ENCODE data around the gene CDK8. TPM values are rescaled to one million over a fixed set of nuclear protein-coding genes. Genes with fewer than 3 reads are reported as not detected.

Gene CDK8
- total and polyA plus RNA-seq, 10 of the 15 experiments (the other 5 are each of a cell fraction or from before 2014, with no cell fraction given) = 8.6 to 23.5 (median 12.5) TPM

DNA sequence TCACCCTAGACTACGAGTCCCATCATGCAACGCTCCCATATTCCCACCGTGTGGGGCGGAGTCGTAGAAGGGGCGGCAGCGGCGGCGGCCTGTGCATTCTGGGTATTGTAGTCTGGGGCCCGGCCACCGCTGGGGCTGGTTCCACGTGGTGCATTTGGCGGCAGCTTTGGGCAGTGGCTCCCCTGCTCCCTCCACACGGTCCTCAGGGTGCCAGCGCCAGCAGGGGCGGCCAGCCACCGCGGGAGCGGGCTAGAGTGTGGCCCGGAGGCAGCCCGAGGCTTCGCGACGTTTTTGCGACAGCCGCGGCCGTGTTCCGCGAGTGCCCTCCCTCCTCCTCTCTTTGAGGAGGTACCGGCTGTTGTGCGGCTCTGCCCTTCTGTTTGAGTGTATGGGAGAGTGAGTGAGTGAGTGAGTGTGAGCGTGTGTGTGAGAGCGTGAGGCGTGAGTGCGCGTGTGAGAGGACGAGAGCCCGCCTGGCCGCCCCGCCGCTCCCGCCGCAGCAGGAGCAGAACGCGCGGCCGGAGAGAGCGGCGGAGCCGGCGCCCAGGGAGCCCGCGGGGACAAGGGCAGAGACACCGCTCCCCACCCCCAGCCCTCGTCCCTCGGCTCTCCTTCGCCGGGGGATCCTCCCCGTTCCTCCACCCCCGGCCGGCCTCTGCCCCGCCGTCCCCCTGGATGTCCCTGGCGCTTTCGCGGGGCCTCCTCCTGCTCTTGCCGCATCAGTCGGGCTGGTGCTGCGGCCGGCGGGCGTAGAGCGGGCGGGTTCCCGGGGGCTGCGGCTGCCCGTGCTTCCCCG is at the start of gene CDK8 (continued):
- TF ChIP-seq EZH2 (IDR thresholded peaks at IDR 0.05; ENCODE audit: borderline replicate concordance, control insufficient read depth, low read depth, low read length) (no peak), ATF7 (IDR thresholded peaks at IDR 0.05; ENCODE audit: low read depth) (no peak), ZSCAN29 (IDR thresholded peaks at IDR 0.05) (no peak), TAF1 (IDR thresholded peaks at IDR 0.05; ENCODE audit: borderline replicate concordance, low read depth, low read length) (peak; percentile 77), SIX5 (IDR thresholded peaks at IDR 0.05; ENCODE audit: low read depth, low read length, severe bottlenecking) (peak; percentile 95), MEF2B (IDR thresholded peaks at IDR 0.05; ENCODE audit: partially characterized antibody, poor library complexity, severe bottlenecking) (no peak), SUZ12 (IDR thresholded peaks at IDR 0.05; ENCODE audit: unreplicated experiment) (no peak), CHD1 (IDR thresholded peaks at IDR 0.05; ENCODE audit: low read depth, low read length) (no peak), EGR1 (IDR thresholded peaks at IDR 0.05; ENCODE audit: borderline replicate concordance in 1 of 2, low read depth in 2 of 2, low read length in 2 of 2) (no peak), HCFC1 (IDR thresholded peaks at IDR 0.05; ENCODE audit: low read length) (peak; percentile 96), RCOR1 (conservative IDR thresholded peaks at IDR 0.05; ENCODE audit: low read depth, low read length) (no peak)
- TF ChIP-seq, protein P1, sequence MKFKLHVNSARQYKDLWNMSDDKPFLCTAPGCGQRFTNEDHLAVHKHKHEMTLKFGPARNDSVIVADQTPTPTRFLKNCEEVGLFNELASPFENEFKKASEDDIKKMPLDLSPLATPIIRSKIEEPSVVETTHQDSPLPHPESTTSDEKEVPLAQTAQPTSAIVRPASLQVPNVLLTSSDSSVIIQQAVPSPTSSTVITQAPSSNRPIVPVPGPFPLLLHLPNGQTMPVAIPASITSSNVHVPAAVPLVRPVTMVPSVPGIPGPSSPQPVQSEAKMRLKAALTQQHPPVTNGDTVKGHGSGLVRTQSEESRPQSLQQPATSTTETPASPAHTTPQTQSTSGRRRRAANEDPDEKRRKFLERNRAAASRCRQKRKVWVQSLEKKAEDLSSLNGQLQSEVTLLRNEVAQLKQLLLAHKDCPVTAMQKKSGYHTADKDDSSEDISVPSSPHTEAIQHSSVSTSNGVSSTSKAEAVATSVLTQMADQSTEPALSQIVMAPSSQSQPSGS (IDR thresholded peaks at IDR 0.05; ENCODE audit: low read length) = no peak
- TF ChIP-seq, protein P2, sequence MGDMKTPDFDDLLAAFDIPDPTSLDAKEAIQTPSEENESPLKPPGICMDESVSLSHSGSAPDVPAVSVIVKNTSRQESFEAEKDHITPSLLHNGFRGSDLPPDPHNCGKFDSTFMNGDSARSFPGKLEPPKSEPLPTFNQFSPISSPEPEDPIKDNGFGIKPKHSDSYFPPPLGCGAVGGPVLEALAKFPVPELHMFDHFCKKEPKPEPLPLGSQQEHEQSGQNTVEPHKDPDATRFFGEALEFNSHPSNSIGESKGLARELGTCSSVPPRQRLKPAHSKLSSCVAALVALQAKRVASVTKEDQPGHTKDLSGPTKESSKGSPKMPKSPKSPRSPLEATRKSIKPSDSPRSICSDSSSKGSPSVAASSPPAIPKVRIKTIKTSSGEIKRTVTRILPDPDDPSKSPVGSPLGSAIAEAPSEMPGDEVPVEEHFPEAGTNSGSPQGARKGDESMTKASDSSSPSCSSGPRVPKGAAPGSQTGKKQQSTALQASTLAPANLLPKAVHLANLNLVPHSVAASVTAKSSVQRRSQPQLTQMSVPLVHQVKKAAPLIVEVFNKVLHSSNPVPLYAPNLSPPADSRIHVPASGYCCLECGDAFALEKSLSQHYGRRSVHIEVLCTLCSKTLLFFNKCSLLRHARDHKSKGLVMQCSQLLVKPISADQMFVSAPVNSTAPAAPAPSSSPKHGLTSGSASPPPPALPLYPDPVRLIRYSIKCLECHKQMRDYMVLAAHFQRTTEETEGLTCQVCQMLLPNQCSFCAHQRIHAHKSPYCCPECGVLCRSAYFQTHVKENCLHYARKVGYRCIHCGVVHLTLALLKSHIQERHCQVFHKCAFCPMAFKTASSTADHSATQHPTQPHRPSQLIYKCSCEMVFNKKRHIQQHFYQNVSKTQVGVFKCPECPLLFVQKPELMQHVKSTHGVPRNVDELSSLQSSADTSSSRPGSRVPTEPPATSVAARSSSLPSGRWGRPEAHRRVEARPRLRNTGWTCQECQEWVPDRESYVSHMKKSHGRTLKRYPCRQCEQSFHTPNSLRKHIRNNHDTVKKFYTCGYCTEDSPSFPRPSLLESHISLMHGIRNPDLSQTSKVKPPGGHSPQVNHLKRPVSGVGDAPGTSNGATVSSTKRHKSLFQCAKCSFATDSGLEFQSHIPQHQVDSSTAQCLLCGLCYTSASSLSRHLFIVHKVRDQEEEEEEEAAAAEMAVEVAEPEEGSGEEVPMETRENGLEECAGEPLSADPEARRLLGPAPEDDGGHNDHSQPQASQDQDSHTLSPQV (IDR thresholded peaks at IDR 0.05) = no peak
- TF ChIP-seq, protein P3, sequence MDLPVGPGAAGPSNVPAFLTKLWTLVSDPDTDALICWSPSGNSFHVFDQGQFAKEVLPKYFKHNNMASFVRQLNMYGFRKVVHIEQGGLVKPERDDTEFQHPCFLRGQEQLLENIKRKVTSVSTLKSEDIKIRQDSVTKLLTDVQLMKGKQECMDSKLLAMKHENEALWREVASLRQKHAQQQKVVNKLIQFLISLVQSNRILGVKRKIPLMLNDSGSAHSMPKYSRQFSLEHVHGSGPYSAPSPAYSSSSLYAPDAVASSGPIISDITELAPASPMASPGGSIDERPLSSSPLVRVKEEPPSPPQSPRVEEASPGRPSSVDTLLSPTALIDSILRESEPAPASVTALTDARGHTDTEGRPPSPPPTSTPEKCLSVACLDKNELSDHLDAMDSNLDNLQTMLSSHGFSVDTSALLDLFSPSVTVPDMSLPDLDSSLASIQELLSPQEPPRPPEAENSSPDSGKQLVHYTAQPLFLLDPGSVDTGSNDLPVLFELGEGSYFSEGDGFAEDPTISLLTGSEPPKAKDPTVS (IDR thresholded peaks at IDR 0.05; ENCODE audit: low read depth, low read length) = peak; percentile 86; the same call in 1 of the 2 replicates
- TF ChIP-seq, protein P4, sequence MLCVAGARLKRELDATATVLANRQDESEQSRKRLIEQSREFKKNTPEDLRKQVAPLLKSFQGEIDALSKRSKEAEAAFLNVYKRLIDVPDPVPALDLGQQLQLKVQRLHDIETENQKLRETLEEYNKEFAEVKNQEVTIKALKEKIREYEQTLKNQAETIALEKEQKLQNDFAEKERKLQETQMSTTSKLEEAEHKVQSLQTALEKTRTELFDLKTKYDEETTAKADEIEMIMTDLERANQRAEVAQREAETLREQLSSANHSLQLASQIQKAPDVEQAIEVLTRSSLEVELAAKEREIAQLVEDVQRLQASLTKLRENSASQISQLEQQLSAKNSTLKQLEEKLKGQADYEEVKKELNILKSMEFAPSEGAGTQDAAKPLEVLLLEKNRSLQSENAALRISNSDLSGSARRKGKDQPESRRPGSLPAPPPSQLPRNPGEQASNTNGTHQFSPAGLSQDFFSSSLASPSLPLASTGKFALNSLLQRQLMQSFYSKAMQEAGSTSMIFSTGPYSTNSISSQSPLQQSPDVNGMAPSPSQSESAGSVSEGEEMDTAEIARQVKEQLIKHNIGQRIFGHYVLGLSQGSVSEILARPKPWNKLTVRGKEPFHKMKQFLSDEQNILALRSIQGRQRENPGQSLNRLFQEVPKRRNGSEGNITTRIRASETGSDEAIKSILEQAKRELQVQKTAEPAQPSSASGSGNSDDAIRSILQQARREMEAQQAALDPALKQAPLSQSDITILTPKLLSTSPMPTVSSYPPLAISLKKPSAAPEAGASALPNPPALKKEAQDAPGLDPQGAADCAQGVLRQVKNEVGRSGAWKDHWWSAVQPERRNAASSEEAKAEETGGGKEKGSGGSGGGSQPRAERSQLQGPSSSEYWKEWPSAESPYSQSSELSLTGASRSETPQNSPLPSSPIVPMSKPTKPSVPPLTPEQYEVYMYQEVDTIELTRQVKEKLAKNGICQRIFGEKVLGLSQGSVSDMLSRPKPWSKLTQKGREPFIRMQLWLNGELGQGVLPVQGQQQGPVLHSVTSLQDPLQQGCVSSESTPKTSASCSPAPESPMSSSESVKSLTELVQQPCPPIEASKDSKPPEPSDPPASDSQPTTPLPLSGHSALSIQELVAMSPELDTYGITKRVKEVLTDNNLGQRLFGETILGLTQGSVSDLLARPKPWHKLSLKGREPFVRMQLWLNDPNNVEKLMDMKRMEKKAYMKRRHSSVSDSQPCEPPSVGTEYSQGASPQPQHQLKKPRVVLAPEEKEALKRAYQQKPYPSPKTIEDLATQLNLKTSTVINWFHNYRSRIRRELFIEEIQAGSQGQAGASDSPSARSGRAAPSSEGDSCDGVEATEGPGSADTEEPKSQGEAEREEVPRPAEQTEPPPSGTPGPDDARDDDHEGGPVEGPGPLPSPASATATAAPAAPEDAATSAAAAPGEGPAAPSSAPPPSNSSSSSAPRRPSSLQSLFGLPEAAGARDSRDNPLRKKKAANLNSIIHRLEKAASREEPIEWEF (IDR thresholded peaks at IDR 0.05; ENCODE audit: insufficient replicate concordance, low read depth, low read length) = no peak

All from GM12878 (cell line).